Esophagus muscularis mucosa (tissue), 3 donors: ENCODE results near the gene GATD1.

Experiments
- POLR2A ChIP-seq: fragments of 450-650 bp; IDR thresholded peaks from one replicate; pipeline ENCODE4 v1.6.1; 2017; ENCODE audit warnings: antibody characterized with exemption, moderate library complexity, mild to moderate bottlenecking, low read depth
- TF ChIP-seq, protein P1 (sequence below), 3 experiments: fragments of 200-600 bp in 2 of 3; fragments of 450-650 bp in 1 of 3; sonication (generic) in 2 of 3; IDR thresholded peaks; one replicate each; pipeline ENCODE4 v1.5.1; 2017 to 2019; ENCODE audit warnings: antibody characterized with exemption in 3 of 3, mild to moderate bottlenecking in 2 of 3, moderate library complexity in 1 of 3

- TF ChIP-seq POLR2A, result no peak
- TF ChIP-seq, protein P1, sequence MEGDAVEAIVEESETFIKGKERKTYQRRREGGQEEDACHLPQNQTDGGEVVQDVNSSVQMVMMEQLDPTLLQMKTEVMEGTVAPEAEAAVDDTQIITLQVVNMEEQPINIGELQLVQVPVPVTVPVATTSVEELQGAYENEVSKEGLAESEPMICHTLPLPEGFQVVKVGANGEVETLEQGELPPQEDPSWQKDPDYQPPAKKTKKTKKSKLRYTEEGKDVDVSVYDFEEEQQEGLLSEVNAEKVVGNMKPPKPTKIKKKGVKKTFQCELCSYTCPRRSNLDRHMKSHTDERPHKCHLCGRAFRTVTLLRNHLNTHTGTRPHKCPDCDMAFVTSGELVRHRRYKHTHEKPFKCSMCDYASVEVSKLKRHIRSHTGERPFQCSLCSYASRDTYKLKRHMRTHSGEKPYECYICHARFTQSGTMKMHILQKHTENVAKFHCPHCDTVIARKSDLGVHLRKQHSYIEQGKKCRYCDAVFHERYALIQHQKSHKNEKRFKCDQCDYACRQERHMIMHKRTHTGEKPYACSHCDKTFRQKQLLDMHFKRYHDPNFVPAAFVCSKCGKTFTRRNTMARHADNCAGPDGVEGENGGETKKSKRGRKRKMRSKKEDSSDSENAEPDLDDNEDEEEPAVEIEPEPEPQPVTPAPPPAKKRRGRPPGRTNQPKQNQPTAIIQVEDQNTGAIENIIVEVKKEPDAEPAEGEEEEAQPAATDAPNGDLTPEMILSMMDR (IDR thresholded peaks at IDR 0.05), result peak; percentile 87 to 96 (median 90)
Observed at GRCh38 chr11:798093-798713, 20.9 kb upstream of the GATD1 start, which contains the start of gene SLC25A22.
